Muscle layer of duodenum (tissue), 2 donors: ENCODE measurements around the gene CEP135.

Source experiments
- H3K27ac ChIP-seq: one replicate; pipeline ENCODE4 v1.7.0; 2013; ENCODE audit warnings: mild to moderate bottlenecking, low read length
- H3K27me3 ChIP-seq: one replicate; pipeline ENCODE4 v1.7.0; 2013; ENCODE audit warnings: low read depth, mild to moderate bottlenecking, control low read depth, low read length
- H3K36me3 ChIP-seq, 2 donors: one replicate each; pipeline ENCODE4 v1.7.0; 2013; ENCODE audit warnings: low read length in 2 of 2, control low read depth in 1 of 2, mild to moderate bottlenecking in 1 of 2; ENCODE audit not compliant: insufficient read depth in 2 of 2, control insufficient read depth in 1 of 2
- H3K4me1 ChIP-seq, 2 donors: one replicate each; pipeline ENCODE4 v1.7.0; 2013; ENCODE audit warnings: low read length in 2 of 2, mild to moderate bottlenecking in 2 of 2, control low read depth in 1 of 2, moderate library complexity in 1 of 2; ENCODE audit not compliant: insufficient read depth in 2 of 2, control insufficient read depth in 1 of 2
- H3K4me3 ChIP-seq, 2 donors: one replicate each; pipeline ENCODE4 v1.7.0; 2013; ENCODE audit warnings: low read length in 2 of 2, low read depth in 1 of 2, mild to moderate bottlenecking in 1 of 2
- H3K9me3 ChIP-seq, 2 donors: one replicate each; pipeline ENCODE4 v1.7.0; 2013; ENCODE audit warnings: low read length in 2 of 2, control low read depth in 1 of 2, mild to moderate bottlenecking in 1 of 2; ENCODE audit not compliant: control insufficient read depth in 1 of 2
- donor health status: healthy.

CEP135 gene

DNA sequence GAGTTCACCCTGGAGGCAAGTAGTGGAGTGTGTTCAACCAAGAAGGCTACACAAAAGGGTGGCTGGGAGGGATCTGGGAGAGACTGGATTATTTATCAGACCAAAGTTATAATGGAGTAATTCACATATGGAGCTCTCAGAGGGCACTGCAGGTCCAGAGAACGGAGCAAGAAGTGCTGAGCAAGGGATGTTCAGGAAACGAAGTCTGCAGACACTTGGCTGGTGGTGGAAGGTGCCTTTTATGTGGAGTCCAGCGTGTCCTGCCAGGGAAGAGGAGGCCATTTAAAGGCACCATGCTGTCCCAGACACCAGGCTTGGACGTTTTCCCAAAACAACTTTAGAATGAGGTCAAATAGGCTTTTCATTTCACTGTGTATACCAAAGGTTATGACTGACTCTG lies 130.1 kb downstream of the CEP135 start:
- Histone ChIP-seq H3K4me1 (no peaks in the 10 kb centered on the region), H3K4me3 (no peak overlapping the region), H3K27ac (no peak overlapping the region), H3K9me3 (peaks cover 0 to 7% of the 10 kb centered on the region in 2 donors), H3K36me3 (no peaks in the 10 kb centered on the region), H3K27me3 (no peaks in the 10 kb centered on the region)

DNA sequence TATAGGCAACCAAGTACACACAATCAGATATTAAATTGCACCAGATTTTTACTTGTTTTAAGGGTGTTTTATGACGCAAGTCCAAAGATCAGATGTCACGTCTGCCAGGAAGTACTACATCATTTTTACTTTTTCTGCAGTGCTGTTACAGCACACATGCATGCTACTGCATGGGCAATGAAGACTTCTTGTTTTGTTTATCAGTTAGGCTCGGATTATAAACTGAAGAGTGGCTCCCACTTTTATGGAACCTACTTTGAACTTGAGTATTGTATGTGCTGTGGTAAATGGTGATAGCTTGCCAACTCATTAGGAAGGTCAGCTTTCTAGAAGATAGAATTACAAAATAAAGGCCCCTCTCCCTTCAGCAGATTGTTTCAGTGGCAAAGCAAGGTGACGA lies 131.6 kb downstream of the CEP135 start:
- Histone ChIP-seq H3K27ac (no peak overlapping the region), H3K9me3 (peaks cover 0 to 7% of the 10 kb centered on the region in 2 donors), H3K4me1 (no peaks in the 10 kb centered on the region), H3K4me3 (no peak overlapping the region), H3K36me3 (no peaks in the 10 kb centered on the region), H3K27me3 (no peaks in the 10 kb centered on the region)

DNA sequence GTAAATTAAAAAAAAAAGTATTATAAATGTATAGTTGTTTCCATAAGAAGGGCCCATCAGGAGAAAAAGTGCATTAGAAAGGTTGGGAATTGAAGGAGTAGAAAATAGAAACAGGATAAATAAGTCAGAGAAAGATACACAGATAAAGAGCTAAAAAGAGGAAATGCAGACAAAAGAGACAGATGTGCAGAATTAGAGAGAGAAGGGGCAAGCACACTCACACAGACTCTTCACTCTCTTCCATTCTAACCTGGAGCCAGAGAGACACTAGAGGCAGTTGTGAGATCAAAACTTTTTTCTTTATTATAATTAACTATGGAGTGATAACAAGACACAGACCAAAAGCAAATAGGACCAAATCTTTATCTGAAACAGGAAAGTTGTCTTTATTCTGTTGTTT lies 134.1 kb downstream of the CEP135 start:
- no peaks in the 10 kb centered on the region for H3K36me3 ChIP-seq
- H3K9me3 ChIP-seq, result peaks cover 0 to under 1% of the 10 kb centered on the region in 2 donors
- no peaks in the 10 kb centered on the region for H3K4me1 ChIP-seq
- H3K4me3 ChIP-seq, result no peak overlapping the region
- no peaks in the 10 kb centered on the region for H3K27me3 ChIP-seq
- no peak overlapping the region for H3K27ac ChIP-seq
